ENCODE results near the gene OR51I1. TPM values are rescaled to one million over a fixed set of nuclear protein-coding genes. Genes with fewer than 3 reads are reported as not detected.

The OR51I1 gene
- total RNA-seq, 1 experiment from 2014 or later = not detected

- Histone ChIP-seq H3K4me3 (ENCODE audit: low read depth, low read length, poor library complexity, severe bottlenecking) (no peak overlapping the region), H3K27me3 (replicated peaks; ENCODE audit: insufficient read depth, low read depth, low read length, poor library complexity) (no peaks in the 10 kb centered on the region), H3K9me3 (ENCODE audit: low read depth, low read length, poor library complexity, severe bottlenecking) (no peaks in the 10 kb centered on the region), H3K4me1 (ENCODE audit: insufficient read depth, low read length, poor library complexity, severe bottlenecking) (no peaks in the 10 kb centered on the region), H3K27ac (ENCODE audit: low read depth, low read length, poor library complexity, severe bottlenecking) (no peak overlapping the region), H3K36me3 (ENCODE audit: insufficient read depth, low read length, poor library complexity, severe bottlenecking) (no peaks in the 10 kb centered on the region)
- no TSS peak for BruUV-seq (replicated peaks)
- ChIA-PET POLR2A (ENCODE audit: low non-redundant PET) (no interaction called here), CTCF (no interaction called here)
- intact Hi-C loops (cut with micrococcal nuclease; ENCODE audit: unreplicated experiment) = no loop called here
- TF ChIP-seq CTCF (conservative IDR thresholded peaks at IDR 0.05; ENCODE audit: low read depth, low read length) = no peak
- TF ChIP-seq EZH2 (IDR thresholded peaks at IDR 0.05; ENCODE audit: borderline replicate concordance, low read depth, low read length, poor library complexity, severe bottlenecking) = no peak
- no peak for DNase-seq (ENCODE audit: low spot score)
Observed at GRCh38 chr11:5443835-5444393, 2.6 kb upstream of the OR51I1 start.

GRCh38 chr11:5423131-5423530 is 18.2 kb downstream of the OR51I1 start:
- Histone ChIP-seq H3K4me1 (ENCODE audit: insufficient read depth, low read length, poor library complexity, severe bottlenecking) (no peaks in the 10 kb centered on the region), H3K4me3 (ENCODE audit: low read depth, low read length, poor library complexity, severe bottlenecking) (no peak overlapping the region), H3K27ac (ENCODE audit: low read depth, low read length, poor library complexity, severe bottlenecking) (no peak overlapping the region), H3K9me3 (ENCODE audit: low read depth, low read length, poor library complexity, severe bottlenecking) (no peaks in the 10 kb centered on the region), H3K27me3 (replicated peaks; ENCODE audit: insufficient read depth, low read depth, low read length, poor library complexity) (no peaks in the 10 kb centered on the region), H3K36me3 (ENCODE audit: insufficient read depth, low read length, poor library complexity, severe bottlenecking) (no peaks in the 10 kb centered on the region)
- BruUV-seq (replicated peaks) = no TSS peak
- intact Hi-C loops (cut with micrococcal nuclease; ENCODE audit: unreplicated experiment) = no loop called here
- DNase-seq (ENCODE audit: low spot score) = no peak
- TF ChIP-seq EZH2 (IDR thresholded peaks at IDR 0.05; ENCODE audit: borderline replicate concordance, low read depth, low read length, poor library complexity, severe bottlenecking) (no peak), CTCF (conservative IDR thresholded peaks at IDR 0.05; ENCODE audit: low read depth, low read length) (no peak)
- POLR2A ChIA-PET (ENCODE audit: low non-redundant PET) = no interaction called here
- CTCF ChIA-PET = no interaction called here

GRCh38 chr11:5421811-5422210 is 19.5 kb downstream of the OR51I1 start, which contains the start of gene OR51Q1:
OR51Q1 (plus strand) TSS chr11:5422111; CDS start chr11:5422201, 90 bp downstream.
- no peak for DNase-seq (ENCODE audit: low spot score)
- Histone ChIP-seq H3K27me3 (replicated peaks; ENCODE audit: insufficient read depth, low read depth, low read length, poor library complexity) (no peaks in the 10 kb centered on the region), H3K9me3 (ENCODE audit: low read depth, low read length, poor library complexity, severe bottlenecking) (no peaks in the 10 kb centered on the region), H3K4me3 (ENCODE audit: low read depth, low read length, poor library complexity, severe bottlenecking) (no peak within 1 kb of the TSS), H3K27ac (ENCODE audit: low read depth, low read length, poor library complexity, severe bottlenecking) (no peak within 1 kb of the TSS), H3K36me3 (ENCODE audit: insufficient read depth, low read length, poor library complexity, severe bottlenecking) (no peaks in the 10 kb centered on the region), H3K4me1 (ENCODE audit: insufficient read depth, low read length, poor library complexity, severe bottlenecking) (no peaks in the 10 kb centered on the region)
- no TSS peak for BruUV-seq (replicated peaks)
- TF ChIP-seq EZH2 (IDR thresholded peaks at IDR 0.05; ENCODE audit: borderline replicate concordance, low read depth, low read length, poor library complexity, severe bottlenecking) = no peak
- TF ChIP-seq CTCF (conservative IDR thresholded peaks at IDR 0.05; ENCODE audit: low read depth, low read length) = no peak
- CTCF ChIA-PET = no interaction called here
- intact Hi-C loops (cut with micrococcal nuclease; ENCODE audit: unreplicated experiment) = no loop called here
- POLR2A ChIA-PET (ENCODE audit: low non-redundant PET) = no interaction called here
